Measurements from ENCODE around the gene PSME1. TPM values are rescaled to one million over a fixed set of nuclear protein-coding genes. Genes with fewer than 3 reads are reported as not detected.

The PSME1 gene
- total RNA-seq, 1 donor from 2014 or later: 517 TPM

DNA sequence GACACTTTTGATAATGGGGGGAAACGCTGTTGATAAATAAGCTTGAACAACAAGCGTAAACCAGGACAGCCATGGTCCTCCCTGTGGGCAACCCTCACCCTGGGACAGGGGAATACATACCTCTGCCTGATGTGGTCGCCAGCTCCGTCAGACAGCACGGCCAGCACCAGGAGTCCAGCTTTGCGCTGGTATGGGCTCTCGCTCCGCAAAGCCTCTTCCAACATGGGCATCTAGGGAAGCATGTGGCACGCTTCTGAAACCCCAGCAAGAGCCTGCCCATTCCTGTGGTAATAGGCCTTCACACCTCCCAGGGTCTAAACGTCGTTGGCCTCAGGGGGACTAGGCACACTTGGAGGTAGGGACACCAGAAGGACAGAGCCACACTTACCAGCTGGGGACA lies 49.7 kb downstream of the PSME1 start:
- intact Hi-C loops (cut with micrococcal nuclease): no loop called here

DNA sequence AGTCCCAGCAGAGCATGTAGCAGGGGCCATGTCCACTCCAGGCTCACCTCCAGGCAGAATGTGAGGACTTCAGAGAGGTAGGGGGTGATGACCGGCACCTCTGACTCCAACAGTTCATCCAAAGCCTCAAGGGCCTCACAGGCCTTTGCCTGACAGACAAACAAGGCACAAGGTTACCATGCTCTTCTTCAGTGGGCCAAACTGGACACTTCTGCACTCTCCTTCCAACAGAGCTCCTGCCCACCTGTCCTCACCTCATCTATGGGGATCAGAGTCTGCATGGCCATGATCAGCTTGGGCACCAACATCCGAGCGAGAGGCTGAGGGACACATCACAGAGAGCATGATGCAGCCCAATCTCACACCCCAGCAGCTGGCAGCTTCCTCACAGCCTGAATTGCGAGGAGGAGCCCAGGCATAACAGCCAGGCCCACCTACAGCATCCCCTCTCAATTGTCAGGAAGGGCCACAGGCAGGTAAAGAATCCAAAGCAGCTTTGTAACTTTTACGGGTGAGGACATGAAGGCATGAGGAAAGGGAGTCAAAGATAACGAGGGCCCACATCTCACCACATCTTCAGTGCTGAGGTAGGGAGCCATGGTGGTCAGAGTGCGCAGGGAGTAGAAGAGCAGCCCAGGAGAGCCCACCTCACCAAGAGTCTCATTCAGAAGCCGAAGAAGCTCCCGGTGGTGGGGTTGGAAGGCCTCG lies 51.0 kb downstream of the PSME1 start:
- intact Hi-C loops (cut with micrococcal nuclease): no loop called here

DNA sequence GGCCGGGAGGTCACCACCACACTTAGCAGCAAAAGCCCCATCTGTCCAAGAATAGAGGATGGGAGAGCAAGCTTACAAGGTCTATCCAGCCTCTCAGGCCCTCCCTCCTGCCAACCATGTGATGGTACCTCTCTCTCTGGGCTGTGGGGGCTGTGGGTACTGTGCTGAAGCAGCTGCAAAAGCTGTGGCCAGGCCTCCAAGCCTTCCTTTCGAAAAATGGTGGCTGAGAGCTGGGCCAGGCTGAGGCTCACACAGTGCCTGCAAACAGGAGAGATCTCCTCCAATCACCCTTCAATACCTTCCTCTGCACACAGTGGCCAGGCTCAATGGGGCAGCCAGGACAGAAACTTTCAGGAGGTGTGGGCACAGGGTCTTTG lies 51.5 kb downstream of the PSME1 start:
- intact Hi-C loops (cut with micrococcal nuclease): no loop called here

Other genes with a start within 250 kb of the PSME1 start
- gene DHRS4, start 182.4 kb upstream of the PSME1 start, total RNA-seq: 23.6 and 23.9 TPM in 2 replicates
- gene DHRS4L2, start 147.3 kb upstream of the PSME1 start, total RNA-seq: 26.9 and 27.5 TPM in 2 replicates
- gene CARMIL3, start 84.2 kb upstream of the PSME1 start, total RNA-seq: 0.73 and 0.82 TPM in 2 replicates
- gene CPNE6, start 64.6 kb upstream of the PSME1 start, total RNA-seq: not detected in 2 replicates
- gene PCK2, start 41.9 kb upstream of the PSME1 start, total RNA-seq: 55.4 and 60.4 TPM in 2 replicates
- 81.8 and 84.9 TPM in 2 replicates for gene DCAF11, start 21.4 kb upstream of the PSME1 start, total RNA-seq
- gene NRL, start 21.2 kb upstream of the PSME1 start, total RNA-seq: 2.4 and 2.9 TPM in 2 replicates
- 0.57 and 1.1 TPM in 2 replicates for gene FITM1, start 5.5 kb upstream of the PSME1 start, total RNA-seq
- gene EMC9, start 5.4 kb downstream of the PSME1 start, total RNA-seq: 22.1 and 23.3 TPM in 2 replicates
- gene PSME2, start 10.4 kb downstream of the PSME1 start, total RNA-seq: 725 and 729 TPM in 2 replicates
- gene RNF31, start 11.3 kb downstream of the PSME1 start, total RNA-seq: 128 and 138 TPM in 2 replicates
- 264 and 265 TPM in 2 replicates for gene IRF9, start 25.1 kb downstream of the PSME1 start, total RNA-seq
- 66.0 and 68.7 TPM in 2 replicates for gene REC8, start 35.9 kb downstream of the PSME1 start, total RNA-seq
- 50.2 and 55.0 TPM in 2 replicates for gene IPO4, start 52.6 kb downstream of the PSME1 start, total RNA-seq
- 41.2 and 42.6 TPM in 2 replicates for gene TM9SF1, start 59.2 kb downstream of the PSME1 start, total RNA-seq
- gene TSSK4, start 69.5 kb downstream of the PSME1 start, total RNA-seq: 0.34 and 0.39 TPM in 2 replicates
- 85.8 and 90.3 TPM in 2 replicates for gene CHMP4A, start 77.3 kb downstream of the PSME1 start, total RNA-seq
- gene MDP1, start 79.9 kb downstream of the PSME1 start, total RNA-seq: 11.1 and 13.8 TPM in 2 replicates
- 191 and 199 TPM in 2 replicates for gene NEDD8, start 96.2 kb downstream of the PSME1 start, total RNA-seq
- gene GMPR2, start 96.7 kb downstream of the PSME1 start, total RNA-seq: 59.8 and 60.9 TPM in 2 replicates
- gene TINF2, start 106.4 kb downstream of the PSME1 start, total RNA-seq: 129 and 136 TPM in 2 replicates
- 4.1 and 5.6 TPM in 2 replicates for gene TGM1, start 127.0 kb downstream of the PSME1 start, total RNA-seq
- 45.9 and 54.4 TPM in 2 replicates for gene RABGGTA, start 135.4 kb downstream of the PSME1 start, total RNA-seq
- 20.7 and 29.6 TPM in 2 replicates for gene DHRS1, start 163.6 kb downstream of the PSME1 start, total RNA-seq
- 41.3 and 41.6 TPM in 2 replicates for gene NOP9, start 163.7 kb downstream of the PSME1 start, total RNA-seq
- 28.6 and 29.5 TPM in 2 replicates for gene CIDEB, start 171.8 kb downstream of the PSME1 start, total RNA-seq
- 16.6 and 17.5 TPM in 2 replicates for gene LTB4R2, start 173.9 kb downstream of the PSME1 start, total RNA-seq
- gene LTB4R, start 175.3 kb downstream of the PSME1 start, total RNA-seq: 19.2 and 23.4 TPM in 2 replicates
- gene ADCY4, start 198.9 kb downstream of the PSME1 start, total RNA-seq: 3.5 and 5.8 TPM in 2 replicates
- gene RIPK3, start 203.8 kb downstream of the PSME1 start, total RNA-seq: 29.7 and 34.6 TPM in 2 replicates
- gene NFATC4, start 232.0 kb downstream of the PSME1 start, total RNA-seq: 0.09 TPM in 1 of 2 replicates, not detected in the other

Measured in T-helper 2 cell treated with Interferon-gamma antibody and Interleukin-4, amounts not matched to agents 100 ng/mL and 5 ng/mL, for 36 hours (primary cell).